ENCODE data around the gene RABL2B. TPM values are rescaled to one million over a fixed set of nuclear protein-coding genes. Genes with fewer than 3 reads are reported as not detected.

RABL2B gene
- total RNA-seq, 2 experiments from 2014 or later = 13.9 to 26.2 TPM

DNA sequence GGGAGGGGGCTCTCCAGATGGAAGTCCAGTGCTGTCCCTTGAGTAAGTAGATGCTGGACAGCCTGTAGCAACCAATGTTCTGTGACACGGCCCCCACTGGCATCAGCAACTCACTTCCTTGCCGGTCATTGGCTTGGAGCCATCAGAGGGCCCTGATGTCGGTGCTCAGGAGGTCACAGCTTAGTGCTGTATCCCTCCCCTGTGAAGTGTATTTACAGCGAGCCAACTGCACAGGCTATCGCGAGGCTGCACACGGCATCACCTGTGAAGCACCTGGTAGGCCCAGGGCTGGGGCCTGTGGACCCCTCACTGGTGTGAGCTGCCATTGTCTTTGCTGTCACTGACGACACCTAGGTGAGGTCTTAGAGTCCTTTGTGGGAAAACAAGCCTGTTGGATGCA, 58.8 kb downstream of the RABL2B start:
- no TSS peak for BruUV-seq (replicated peaks)
- TF ChIP-seq EZH2phosphoT487 (IDR thresholded peaks at IDR 0.05; ENCODE audit: borderline replicate concordance, low read depth, low read length) = no peak
- TF ChIP-seq, protein P1, sequence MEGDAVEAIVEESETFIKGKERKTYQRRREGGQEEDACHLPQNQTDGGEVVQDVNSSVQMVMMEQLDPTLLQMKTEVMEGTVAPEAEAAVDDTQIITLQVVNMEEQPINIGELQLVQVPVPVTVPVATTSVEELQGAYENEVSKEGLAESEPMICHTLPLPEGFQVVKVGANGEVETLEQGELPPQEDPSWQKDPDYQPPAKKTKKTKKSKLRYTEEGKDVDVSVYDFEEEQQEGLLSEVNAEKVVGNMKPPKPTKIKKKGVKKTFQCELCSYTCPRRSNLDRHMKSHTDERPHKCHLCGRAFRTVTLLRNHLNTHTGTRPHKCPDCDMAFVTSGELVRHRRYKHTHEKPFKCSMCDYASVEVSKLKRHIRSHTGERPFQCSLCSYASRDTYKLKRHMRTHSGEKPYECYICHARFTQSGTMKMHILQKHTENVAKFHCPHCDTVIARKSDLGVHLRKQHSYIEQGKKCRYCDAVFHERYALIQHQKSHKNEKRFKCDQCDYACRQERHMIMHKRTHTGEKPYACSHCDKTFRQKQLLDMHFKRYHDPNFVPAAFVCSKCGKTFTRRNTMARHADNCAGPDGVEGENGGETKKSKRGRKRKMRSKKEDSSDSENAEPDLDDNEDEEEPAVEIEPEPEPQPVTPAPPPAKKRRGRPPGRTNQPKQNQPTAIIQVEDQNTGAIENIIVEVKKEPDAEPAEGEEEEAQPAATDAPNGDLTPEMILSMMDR (conservative IDR thresholded peaks at IDR 0.05; ENCODE audit: low read length) = no peak
- POLR2A ChIA-PET = no interaction called here
- Histone ChIP-seq H2AFZ (ENCODE audit: low read length) (no peak overlapping the region), H3K36me3 (ENCODE audit: insufficient read depth, low read length) (no peaks in the 10 kb centered on the region), H4K20me1 (ENCODE audit: insufficient read depth, low read length) (no peaks in the 10 kb centered on the region), H3K27ac (ENCODE audit: low read depth, low read length, poor library complexity, severe bottlenecking) (no peak overlapping the region), H3K9me2 (ENCODE audit: insufficient read depth, low read length) (no peaks in the 10 kb centered on the region), H3K9me3 (ENCODE audit: low read length) (no peaks in the 10 kb centered on the region), H3K4me1 (ENCODE audit: insufficient read depth, low read length, poor library complexity, severe bottlenecking) (peaks cover 27% of the 10 kb centered on the region), H3K4me2 (ENCODE audit: low read length) (no peak overlapping the region), H3K4me3 (ENCODE audit: low read depth, low read length, poor library complexity, severe bottlenecking) (no peak overlapping the region), H3K79me2 (ENCODE audit: insufficient read depth, low read depth, low read length) (no peaks in the 10 kb centered on the region)
- intact Hi-C loops (cut with micrococcal nuclease; ENCODE audit: unreplicated experiment) = no loop called here
- CTCF ChIA-PET (ENCODE audit: unreplicated experiment) = no interaction called here
- no peak for DNase-seq (ENCODE audit: low spot score)

DNA sequence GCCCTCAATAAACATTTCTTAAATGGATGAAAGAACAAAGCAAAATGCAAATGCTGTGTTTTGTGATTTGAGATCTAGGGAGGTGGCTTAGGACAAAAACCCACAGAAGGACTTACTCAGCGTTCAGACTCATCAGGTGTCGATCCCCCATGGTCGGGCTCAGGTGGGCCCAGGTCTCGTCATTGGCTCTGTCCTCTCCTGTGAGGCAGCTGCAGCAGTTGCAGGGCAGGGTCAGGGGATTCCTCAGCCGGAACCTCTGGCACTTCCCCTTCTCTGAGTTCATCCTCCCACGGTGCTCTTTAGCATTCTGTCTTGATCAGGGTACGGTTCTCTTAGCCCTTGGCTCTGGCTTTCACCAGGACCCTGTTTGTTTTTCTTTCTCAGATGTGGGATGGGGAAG, 59.4 kb downstream of the RABL2B start:
- no peak overlapping the region for H2AFZ ChIP-seq (ENCODE audit: low read length)
- ChIA-PET CTCF (ENCODE audit: unreplicated experiment) (no interaction called here), POLR2A (no interaction called here)
- H3K4me1 ChIP-seq (ENCODE audit: insufficient read depth, low read length, poor library complexity, severe bottlenecking) = peaks cover 21% of the 10 kb centered on the region
- H3K4me3 ChIP-seq (ENCODE audit: low read depth, low read length, poor library complexity, severe bottlenecking) = no peak overlapping the region
- BruUV-seq (replicated peaks) = no TSS peak
- H4K20me1 ChIP-seq (ENCODE audit: insufficient read depth, low read length) = no peaks in the 10 kb centered on the region
- H3K9me2 ChIP-seq (ENCODE audit: insufficient read depth, low read length) = no peaks in the 10 kb centered on the region
- H3K27ac ChIP-seq (ENCODE audit: low read depth, low read length, poor library complexity, severe bottlenecking) = no peak overlapping the region
- peak; percentile 37 for DNase-seq (ENCODE audit: low spot score)
- no peaks in the 10 kb centered on the region for H3K9me3 ChIP-seq (ENCODE audit: low read length)
- intact Hi-C loops (cut with micrococcal nuclease; ENCODE audit: unreplicated experiment) = no loop called here
- no peak overlapping the region for H3K4me2 ChIP-seq (ENCODE audit: low read length)
- H3K79me2 ChIP-seq (ENCODE audit: insufficient read depth, low read depth, low read length) = no peaks in the 10 kb centered on the region
- no peaks in the 10 kb centered on the region for H3K36me3 ChIP-seq (ENCODE audit: insufficient read depth, low read length)
- no peak for TF ChIP-seq EZH2phosphoT487 (IDR thresholded peaks at IDR 0.05; ENCODE audit: borderline replicate concordance, low read depth, low read length)

DNA sequence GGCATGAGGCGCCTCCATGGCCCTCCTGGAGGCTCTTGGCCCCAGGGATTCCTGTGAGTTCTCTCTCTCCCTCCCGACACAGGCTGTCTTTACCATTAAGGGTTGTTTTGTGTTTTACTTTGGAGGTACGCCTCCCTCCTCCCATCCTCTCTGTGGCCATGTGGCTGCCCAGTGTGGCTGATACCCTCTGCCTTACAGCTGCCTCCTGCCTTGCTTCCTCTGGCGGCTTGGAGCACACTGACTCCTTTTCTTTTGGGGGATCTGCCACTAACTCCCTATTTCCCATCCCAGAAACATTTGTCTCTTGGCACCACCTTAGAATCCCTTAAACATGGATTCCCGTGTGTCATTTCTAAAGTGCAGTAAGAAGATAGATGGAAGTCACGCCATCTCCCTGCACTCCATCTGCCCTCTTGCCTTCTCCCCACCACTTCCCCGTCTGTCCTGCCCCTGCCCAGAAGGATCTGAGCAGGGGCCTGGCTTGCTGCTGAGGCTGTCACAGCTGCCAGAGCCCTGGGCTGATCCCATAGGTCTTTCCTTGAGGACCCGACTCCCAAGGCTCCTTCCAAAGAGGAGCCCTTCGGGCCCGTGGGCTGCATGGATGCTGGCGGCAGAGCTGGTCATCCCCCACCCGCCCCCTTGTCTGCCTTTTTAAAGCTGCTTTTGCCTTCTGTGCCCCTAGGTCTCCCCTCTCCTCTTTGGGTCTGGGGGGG, 60.6 kb downstream of the RABL2B start:
- Histone ChIP-seq H3K27ac (ENCODE audit: low read depth, low read length, poor library complexity, severe bottlenecking) (no peak overlapping the region), H2AFZ (ENCODE audit: low read length) (no peak overlapping the region), H3K4me1 (ENCODE audit: insufficient read depth, low read length, poor library complexity, severe bottlenecking) (peaks cover 17% of the 10 kb centered on the region), H3K36me3 (ENCODE audit: insufficient read depth, low read length) (no peaks in the 10 kb centered on the region), H3K79me2 (ENCODE audit: insufficient read depth, low read depth, low read length) (no peaks in the 10 kb centered on the region), H3K9me3 (ENCODE audit: low read length) (no peaks in the 10 kb centered on the region), H3K9me2 (ENCODE audit: insufficient read depth, low read length) (no peaks in the 10 kb centered on the region), H3K4me2 (ENCODE audit: low read length) (no peak overlapping the region), H4K20me1 (ENCODE audit: insufficient read depth, low read length) (no peaks in the 10 kb centered on the region), H3K4me3 (ENCODE audit: low read depth, low read length, poor library complexity, severe bottlenecking) (no peak overlapping the region)
- ChIA-PET POLR2A (interaction anchor here (0.6 kb wide), 1 partner anchor 365 kb away, joined by 3 read pairs; no protein-coding TSS in a partner anchor), CTCF (ENCODE audit: unreplicated experiment) (no interaction called here)
- TF ChIP-seq, protein P1 (conservative IDR thresholded peaks at IDR 0.05; ENCODE audit: low read length) = no peak
- no peak for TF ChIP-seq EZH2phosphoT487 (IDR thresholded peaks at IDR 0.05; ENCODE audit: borderline replicate concordance, low read depth, low read length)
- intact Hi-C loops (cut with micrococcal nuclease; ENCODE audit: unreplicated experiment) = no loop called here
- no peak for DNase-seq (ENCODE audit: low spot score)
- BruUV-seq (replicated peaks) = no TSS peak
